ENCODE data around the gene OSBP.
A peak's percentile ranks its signal among the peaks of the same experiment; 100 is the strongest.
"Not testable (repeated sequence)": the region's sequence is repeated elsewhere in the genome, so short reads cannot be mapped to it uniquely, and the experiment has no call there.

Gene OSBP, protein sequence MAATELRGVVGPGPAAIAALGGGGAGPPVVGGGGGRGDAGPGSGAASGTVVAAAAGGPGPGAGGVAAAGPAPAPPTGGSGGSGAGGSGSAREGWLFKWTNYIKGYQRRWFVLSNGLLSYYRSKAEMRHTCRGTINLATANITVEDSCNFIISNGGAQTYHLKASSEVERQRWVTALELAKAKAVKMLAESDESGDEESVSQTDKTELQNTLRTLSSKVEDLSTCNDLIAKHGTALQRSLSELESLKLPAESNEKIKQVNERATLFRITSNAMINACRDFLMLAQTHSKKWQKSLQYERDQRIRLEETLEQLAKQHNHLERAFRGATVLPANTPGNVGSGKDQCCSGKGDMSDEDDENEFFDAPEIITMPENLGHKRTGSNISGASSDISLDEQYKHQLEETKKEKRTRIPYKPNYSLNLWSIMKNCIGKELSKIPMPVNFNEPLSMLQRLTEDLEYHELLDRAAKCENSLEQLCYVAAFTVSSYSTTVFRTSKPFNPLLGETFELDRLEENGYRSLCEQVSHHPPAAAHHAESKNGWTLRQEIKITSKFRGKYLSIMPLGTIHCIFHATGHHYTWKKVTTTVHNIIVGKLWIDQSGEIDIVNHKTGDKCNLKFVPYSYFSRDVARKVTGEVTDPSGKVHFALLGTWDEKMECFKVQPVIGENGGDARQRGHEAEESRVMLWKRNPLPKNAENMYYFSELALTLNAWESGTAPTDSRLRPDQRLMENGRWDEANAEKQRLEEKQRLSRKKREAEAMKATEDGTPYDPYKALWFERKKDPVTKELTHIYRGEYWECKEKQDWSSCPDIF

DNA sequence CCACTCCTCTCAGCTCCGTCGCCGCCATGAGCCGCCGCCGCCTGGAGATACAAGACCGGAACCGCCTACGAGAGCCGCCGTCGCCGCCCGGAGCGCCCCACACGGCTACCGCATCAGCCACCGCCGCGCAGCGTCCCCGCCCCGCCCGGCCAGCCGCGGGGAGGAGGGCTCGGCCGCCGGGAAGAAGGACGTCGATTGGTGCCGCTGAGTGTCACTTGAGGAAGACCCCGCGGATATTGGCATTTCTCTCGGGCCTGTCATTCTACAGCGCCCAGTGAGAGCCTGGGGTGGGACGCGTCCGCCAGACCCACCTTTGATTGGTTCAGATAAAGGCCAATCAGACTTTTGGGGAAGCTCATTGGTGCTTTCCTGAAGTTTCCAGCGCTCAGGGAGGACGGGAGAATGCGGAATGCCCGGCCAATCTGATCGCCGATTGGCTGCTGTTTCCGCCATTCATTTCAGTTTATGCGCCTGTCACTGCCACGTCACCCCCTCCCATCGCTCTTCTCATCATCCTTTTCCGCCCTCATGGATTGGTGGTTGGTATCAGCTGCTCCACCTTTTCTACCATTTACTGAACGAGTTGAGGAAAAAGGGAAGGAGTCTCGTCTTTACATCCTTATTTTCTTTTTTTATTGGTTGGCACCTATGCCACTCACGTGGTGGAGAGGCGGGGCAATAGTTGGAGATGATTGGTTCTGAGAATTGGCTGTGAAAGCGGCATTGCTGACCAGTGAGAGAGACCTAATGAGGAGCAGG lies at the start of gene OSBP:
OSBP (minus strand) TSS at position 138 of the 759 bp plus-strand sequence; CDS start at position 28, 110 bp downstream.
- DNase-seq (ENCODE audit: low read depth in 3 of 3), result peak; percentile 85 to 97 (median 95)

DNA sequence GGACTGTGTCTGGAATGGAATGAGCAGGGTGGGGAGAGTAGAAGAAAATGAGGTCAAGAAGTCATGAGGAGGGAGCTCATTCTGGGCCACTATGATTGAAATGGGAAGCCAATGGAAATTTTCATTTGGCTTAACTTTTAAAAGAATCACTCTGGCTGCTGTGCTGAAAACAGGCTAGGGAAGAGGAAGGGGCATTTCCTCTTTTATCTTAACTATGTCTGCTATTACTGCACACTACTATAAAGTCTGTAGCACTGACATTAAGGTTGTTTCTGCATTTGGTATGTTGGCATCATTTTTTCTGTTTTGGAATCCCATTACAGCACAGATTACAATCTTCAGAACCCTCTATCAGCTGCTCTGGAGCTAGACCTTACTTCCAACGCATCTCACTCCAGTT lies 45.0 kb upstream of the OSBP start:
- DNase-seq (ENCODE audit: low read depth in 3 of 3), result no peak

DNA sequence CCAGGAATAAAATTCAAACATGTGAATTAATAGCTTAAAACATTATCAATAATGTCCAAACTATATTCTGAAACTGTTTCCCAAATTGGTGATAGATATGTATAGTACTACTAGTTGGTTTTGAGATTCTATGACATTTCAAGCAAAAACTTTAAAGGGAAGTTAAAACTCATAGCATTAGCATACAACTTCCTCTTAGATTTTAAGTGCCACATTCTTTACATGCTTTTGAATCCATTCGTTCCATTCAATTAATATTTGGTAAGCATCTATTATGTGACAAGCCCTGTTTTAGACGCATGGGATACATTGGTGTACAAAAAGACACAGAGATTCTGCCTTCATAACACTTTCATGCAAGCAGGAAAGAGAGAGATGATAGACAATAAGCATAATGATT lies 44.4 kb upstream of the OSBP start:
- DNase-seq (ENCODE audit: low read depth in 3 of 3), result no peak

DNA sequence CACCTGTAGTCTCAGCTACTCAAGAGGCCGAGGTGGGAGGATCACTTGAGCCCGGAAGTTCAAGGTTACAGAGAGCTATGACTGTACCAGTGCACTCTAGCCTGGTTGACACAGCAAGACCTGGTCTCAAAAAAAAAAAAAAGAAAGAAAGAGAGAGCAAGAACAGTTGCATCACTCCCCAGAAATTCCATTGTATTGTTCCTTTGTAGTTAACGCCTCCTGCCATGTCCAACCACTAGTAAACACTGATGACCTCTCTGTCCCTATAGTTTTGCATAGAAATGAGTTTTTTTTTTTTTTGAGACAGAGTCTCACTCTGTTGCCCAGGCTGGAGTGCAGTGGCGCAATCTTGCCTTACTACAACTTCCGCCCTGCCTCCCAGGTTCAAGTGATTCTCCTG lies 42.5 kb upstream of the OSBP start:
- DNase-seq (ENCODE audit: low read depth in 3 of 3), result no peak

DNA sequence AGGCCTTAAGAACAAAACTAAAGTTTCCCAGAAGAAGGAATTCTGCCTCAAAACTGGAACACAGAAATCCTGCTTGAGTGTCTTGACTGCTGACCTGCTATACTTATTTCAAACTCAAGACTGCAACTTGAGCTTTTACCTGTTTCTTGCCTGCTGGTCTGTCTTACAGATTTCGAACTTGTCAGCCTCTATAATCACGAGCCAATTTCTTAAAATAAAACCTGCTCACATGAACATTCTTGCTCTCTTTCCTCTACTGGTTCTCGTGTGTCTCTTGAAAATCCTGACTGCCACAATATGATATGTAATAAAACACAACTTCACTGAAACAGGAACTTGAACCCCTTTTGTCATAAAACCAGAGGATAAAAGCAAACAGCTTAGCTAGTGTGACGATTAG lies 39.3 kb upstream of the OSBP start:
- DNase-seq (ENCODE audit: low read depth in 3 of 3), result no peak

DNA sequence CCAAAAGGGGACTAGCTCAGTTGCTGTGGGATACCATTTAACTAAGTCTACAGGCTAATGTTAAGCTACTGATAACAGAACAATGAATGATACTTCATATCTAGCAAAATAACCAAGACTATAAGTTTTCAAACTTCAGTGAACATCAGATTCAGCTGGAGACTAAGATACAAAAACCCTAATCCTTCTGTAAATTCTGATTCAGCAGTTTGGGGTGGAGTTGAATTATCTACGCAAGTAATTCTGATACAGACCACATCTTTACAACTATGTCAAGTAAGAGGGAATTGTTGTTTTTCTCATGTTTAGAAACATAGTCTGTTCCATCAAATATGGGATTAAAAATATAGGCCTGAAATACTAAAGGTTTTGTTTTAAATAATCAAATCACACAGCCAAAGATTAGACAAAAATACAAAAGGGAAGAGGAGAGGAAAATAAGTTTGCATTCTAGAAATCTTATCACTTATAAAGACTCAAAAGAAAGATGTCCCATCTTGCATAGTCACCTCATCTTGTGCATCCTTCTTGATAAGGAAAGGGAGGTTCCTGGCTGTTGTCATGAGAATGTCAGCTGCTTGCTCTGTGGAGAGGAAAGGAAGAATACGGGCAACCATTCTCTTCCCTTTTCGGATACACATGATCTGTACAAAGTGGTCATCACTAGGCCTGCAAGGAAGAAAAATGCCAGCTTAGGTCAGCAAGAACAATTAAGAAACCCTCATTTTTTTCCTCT lies 31.8 kb upstream of the OSBP start:
- no peak for DNase-seq (ENCODE audit: low read depth in 3 of 3)

DNA sequence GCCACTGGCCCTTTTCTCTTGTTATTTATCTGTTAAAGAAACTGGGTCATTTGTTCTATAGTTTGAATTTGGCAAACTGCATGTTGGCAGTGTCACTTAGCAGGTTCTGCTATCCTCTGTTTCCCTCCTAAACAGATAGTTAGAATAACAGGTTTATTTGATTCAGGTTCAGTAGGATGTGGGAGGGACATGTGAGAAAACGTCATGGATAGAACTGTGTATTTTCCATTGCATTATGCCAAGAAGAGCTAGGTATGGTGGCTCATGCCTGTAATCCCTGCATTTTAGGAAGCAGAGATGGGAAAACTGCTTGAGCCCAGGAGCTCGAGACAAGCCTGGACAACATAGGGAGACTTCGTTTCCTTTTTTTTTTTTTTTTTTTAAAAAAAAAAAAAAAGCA lies 29.0 kb upstream of the OSBP start:
- DNase-seq (ENCODE audit: low read depth in 3 of 3), result no peak

DNA sequence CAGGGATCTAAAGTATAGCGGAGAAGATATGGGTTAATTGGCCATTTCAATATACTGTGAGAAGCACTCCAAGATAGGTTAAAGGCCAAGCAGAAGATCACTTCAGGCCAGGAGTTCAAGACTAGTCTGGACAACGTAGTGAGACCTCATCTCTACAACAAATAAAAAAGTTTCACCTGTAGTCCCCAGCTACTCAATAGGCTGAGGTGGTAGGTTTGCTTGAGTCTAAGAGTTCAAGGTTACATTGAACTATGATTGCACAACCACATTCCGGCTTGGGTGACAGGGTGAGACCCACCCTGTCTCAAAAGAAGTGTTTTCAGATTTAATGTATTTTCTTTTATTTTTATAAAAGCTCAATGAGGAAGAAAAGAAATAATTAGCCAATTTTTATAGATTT lies 27.8 kb upstream of the OSBP start:
- DNase-seq (ENCODE audit: low read depth in 3 of 3), result no peak

DNA sequence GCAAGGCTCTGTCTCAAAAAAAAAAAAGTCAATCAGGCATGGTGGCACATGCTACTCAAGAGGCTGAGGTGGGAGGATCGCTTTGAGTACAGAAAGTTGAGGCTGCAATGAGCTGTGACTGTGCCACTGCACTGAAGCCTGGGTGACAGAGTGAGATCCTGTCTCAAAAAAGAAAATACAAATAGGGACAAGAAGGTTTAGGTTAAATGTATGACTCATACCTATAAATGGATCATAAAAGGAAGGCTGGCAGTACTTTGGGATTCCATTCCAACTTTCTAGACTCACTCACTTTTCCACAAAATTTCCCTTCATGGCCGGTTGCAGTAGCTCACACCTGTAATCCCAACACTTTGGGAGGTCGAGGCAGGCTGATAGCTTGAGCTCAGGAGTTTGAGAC lies 25.6 kb upstream of the OSBP start:
- no peak for DNase-seq (ENCODE audit: low read depth in 3 of 3)

DNA sequence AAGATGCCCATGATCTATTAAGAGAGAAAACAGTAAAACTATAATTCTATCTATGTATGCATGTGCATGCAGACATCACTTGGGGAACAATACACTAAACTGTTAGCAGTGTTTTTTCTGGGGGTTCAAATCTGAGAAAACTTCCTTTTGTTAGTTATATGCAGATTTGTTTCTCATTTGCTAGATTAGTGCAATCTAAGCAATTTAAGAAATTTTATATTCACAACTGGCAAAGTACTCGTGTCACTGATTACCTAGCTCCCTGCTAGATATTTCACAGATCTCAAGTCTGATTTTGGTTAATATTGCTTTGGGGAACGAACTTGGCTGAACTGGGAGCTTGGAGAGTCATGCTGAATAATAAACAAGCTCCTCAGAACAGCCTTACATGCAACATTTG lies 14.9 kb upstream of the OSBP start:
- DNase-seq (ENCODE audit: low read depth in 3 of 3), result no peak

DNA sequence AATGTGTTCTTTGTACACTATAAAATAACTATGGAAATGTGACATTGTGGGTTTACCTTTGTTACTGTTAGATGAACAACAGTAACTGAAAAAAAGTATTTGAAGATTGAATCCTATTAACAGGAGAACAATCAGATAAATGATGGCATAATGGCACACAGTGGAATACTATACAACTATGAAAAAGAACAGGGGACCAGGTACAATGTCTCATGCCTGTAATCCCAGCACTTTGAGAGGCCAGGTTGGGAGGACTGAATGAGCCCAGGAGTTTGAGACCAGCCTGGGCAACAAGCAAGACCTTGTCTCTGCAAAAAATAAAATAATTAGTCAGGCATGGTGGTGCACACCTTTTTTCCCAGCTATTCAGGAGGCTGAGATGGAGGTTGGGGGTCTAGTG lies 14.4 kb upstream of the OSBP start:
- no peak for DNase-seq (ENCODE audit: low read depth in 3 of 3)

DNA sequence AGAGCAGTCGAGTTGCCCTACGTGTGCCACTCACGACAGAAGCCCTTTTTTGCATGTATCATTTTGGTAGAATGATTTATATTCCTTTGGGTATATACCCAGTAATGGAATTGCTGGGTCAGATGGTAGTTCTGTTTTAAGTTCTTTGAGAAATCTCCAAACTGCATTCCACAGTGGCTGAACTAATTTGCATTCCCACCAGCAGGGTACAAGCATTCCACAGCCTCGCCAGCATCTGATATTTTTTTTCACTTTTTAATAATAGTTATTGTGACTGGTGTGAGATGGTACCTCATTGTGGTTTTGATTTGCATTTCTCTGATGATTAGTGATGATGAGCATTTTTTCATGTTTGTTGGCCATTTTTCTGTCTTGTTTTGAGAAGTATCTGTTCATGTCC lies 11.4 kb upstream of the OSBP start:
- DNase-seq (ENCODE audit: low read depth in 3 of 3), result not testable (repeated sequence)

DNA sequence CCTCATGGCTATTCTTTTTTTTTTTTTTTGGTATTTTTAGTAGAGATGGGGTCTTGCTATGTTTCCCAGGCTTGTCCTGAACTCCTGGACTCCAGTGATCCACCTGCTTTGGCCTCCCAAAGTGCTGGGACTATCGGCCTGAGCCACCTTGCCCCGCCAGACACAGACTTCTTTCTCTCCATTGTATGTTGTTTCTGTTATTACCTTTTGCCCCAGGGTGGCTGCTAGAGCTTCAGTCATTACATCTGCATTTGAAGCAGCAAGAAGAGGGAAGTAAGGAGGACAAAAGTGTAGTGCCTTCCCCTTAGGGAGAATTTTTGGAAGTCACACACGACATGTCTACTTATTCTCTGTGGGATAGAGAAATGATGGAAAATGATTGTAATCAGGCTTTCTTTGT lies 10.1 kb upstream of the OSBP start:
- no peak for DNase-seq (ENCODE audit: low read depth in 3 of 3)

DNA sequence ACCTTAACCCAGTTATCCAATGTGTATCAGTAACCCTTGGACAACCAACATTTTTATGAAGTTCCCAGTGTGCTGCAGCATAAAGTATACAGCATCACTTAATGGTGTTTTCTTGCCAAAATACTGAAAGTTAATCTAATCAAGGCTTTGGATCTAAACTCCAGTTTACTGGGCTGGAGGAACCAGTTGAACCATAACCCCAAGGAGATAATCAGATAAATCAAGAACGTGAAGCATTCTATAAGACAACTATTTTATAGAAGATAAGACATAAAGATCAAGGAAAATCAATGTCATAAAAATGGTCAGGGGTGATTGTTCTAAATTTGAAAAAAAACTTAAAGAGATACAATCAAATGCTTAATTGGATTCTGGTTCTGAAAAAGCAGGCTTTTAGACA lies 2.3 kb upstream of the OSBP start:
- DNase-seq (ENCODE audit: low read depth in 3 of 3), result no peak

DNA sequence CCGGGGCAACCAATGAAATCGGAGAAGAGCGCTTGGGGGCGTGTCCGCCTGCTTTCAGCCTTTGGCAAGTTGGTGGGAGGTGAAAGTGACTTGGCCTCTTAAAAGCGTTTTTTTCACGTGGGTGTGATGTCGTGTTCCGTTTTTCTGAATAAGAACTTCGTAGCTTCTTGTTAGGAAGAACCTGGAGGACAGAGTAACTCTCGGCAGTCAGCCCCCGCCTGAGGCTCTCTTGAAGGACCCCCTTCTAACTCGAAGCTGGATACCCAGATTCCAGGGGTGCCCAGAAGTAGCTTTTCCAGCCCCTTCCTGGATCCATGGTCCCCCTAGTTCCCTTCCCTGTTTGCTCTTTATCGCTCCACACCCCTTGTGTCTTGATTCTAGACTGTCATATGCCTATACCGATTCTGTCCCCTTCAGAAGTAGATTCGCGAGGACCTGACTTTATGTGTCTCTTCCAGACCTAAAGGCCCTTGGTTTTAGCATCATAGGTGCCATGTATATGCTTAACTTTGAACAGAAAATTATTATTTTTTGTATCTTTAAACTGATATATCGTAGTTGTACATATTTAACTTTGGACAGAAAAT lies 915 bp upstream of the OSBP start:
- no peak for DNase-seq (ENCODE audit: low read depth in 3 of 3)

DNA sequence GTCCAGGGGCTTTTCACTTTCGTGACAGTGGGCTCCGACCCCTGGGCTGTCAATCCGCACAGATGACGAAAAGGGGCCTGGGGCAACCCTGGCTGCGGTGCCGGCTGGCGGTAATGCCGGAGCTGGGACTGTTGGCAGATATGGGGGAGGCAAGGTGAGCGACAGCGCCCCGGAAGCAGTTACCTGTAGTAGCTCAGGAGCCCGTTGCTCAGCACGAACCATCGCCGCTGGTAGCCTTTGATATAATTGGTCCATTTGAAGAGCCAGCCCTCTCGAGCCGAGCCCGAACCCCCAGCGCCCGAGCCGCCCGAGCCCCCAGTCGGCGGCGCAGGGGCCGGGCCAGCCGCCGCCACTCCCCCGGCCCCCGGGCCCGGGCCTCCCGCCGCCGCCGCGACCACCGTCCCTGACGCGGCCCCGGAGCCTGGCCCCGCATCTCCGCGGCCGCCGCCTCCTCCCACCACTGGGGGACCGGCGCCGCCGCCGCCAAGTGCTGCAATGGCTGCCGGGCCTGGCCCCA lies 396 bp downstream of the OSBP start:
- peak; percentile 33 to 41 (median 35) for DNase-seq (ENCODE audit: low read depth in 3 of 3)

DNA sequence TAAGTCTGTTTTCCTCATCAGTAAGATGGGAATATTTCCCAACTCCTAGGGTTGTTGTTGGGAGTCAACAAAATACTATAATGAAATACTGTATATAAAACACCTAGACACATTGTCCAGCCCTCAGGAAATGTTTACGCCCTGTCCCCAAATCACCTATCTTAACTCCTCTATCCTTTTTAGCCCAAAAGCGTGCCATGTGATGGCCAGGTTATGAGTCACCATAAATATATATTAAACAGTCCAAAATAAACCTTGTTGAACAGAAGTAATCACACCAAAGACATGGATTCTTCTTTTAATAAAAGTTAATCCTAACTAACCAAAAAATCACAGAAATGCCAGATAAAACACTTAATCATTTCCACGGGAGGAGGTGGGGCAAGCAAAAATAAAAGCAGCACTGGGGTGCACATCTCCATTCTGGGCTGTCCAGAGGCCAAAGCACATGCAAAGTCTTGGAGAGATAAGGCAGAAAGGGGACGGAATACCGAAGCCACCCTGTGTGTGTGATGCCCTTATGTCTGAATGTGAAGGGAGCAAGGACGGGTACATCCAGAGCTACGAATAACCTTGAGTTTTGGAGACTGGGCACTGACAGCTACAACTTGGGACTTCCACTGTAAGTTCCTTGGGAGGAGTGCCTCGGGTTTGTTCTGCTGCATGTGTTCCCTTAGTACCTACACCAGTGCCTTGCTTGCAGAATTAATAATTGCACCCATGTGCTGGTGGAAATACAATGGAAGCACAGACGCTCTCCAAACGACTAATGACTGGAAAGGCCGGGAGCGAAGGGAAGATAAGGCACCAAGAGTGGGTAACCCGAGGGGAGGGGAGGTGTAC lies 1.1 kb downstream of the OSBP start:
- DNase-seq (ENCODE audit: low read depth in 3 of 3), result no peak

DNA sequence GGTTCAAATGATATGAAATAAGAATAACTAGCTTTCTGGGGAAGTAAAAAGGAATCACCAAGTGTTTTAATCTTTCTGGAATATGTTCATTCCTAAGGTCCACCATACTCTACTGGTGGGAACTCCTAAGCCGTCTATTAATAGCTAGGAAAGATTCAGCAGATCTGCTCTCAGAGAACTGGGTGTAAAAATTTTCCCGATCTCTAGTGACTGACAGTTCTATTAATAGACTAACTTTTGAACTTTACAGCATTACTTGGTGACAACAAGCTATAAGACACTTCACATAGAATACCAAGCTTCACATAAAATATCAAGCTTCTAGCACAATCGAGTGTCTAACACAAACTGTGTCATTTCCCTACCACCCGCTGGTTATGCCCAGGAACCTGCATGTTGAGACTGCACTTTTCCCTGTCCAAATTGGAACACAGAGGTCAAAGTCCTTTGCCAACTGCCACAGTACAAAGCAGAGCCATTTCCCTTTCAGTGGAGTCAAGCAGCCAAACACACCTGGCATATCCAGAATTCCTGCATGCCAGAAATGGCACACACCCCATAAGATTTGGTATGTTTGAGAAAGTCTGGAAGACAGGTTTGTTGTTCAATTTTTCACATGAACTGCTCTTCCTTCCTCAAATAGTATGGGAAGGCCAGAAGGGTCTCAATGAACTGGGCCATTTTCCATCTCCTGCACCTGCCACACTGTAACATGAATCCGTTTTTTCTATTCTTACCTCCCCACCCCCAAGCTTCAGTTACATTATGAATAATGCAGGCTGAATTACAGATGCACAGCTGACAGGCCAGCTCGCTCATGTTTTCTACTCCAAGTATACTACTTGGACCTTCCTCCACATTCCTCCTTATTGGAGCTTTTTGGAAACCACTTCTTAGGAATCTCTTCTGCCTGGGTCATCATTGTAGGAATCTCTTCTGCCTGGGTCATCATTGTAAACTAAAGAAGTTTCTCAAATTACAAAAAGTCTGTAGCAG lies 3.7 kb downstream of the OSBP start:
- no peak for DNase-seq (ENCODE audit: low read depth in 3 of 3)

DNA sequence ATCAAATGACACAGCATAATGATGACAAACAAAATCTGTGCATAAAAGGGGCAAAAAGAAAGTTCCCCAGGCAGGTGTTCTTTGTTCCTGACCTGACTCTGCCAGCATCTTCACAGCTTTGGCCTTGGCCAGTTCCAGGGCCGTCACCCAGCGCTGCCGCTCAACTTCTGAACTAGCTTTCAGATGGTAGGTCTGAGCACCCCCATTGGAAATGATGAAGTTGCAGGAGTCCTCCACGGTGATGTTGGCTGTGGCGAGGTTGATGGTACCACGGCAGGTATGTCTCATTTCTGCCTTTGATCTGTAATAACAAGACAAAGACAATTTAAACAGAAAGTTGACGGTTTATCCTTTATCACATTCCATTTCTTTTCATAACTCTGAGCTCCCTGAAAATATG lies 5.3 kb downstream of the OSBP start:
- DNase-seq (ENCODE audit: low read depth in 3 of 3), result no peak

All from stimulated activated CD4-positive, alpha-beta T cell treated with anti-CD3 and anti-CD28 coated beads, TNF-alpha, amount 100 ng/mL, for 4 hours (primary cell).